SH-SY5Y (cell line): ENCODE data around the gene GRID2.

Experiments used
- GATA2 ChIP-seq: IDR thresholded peaks from 2 replicates; pipeline ENCODE4 v1.6.1; 2011; ENCODE audit warnings: mild to moderate bottlenecking, low read depth, low read length
- GATA3 ChIP-seq: IDR thresholded peaks from 2 replicates; pipeline ENCODE4 v1.6.1; 2011; ENCODE audit warnings: low read depth, mild to moderate bottlenecking, low read length, moderate library complexity

Gene GRID2

DNA sequence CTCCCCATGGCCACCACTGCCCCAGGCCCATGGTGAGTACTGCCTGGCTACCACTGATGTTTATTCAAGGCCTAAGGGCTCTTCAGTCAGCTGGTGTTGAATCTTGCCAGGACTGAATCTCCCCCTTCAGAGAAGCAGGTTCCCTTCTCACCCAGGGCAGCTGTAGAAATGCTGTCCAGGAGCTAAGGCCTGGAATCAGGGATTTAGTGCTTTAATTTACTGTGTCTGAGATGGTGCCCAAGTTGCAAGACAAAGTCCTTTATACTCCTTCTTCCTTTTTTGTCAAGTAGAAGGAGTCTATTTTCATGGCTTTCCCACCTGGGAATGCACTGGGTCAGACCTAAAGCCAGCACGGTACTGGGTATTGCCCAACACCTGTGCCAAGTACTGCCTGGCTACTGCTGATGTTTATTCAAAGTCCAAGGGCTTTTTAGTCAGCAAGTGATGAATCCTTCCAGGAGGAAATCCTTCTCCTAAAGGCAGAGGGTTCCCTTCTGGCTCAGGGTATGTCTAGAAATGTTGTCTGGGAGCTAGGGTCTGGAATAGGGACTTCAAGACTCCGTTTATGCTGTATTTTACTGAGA, 1407.2 kb downstream of the GRID2 start:
- TF ChIP-seq GATA2 (no peak), GATA3 (no peak)

DNA sequence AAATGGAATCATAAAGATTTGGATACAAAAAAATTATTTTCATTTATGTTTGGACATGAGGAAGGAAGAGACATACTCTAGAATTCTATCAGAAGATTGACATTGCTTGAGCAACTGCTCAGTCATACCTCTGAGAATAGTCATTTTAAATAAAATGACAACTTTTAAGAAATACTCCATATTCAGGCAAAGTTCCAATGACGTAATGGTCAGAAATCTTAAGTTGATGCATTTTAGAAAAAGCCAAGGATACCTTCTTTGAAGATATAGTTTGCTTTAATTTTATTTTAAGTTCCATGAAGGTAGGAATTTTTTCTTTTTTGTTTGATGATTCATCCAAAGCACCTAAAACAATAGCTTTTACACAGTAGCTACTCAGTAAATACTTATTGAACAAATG, 1414.5 kb downstream of the GRID2 start:
- TF ChIP-seq GATA2 (no peak), GATA3 (no peak)

- TF ChIP-seq GATA3 (no peak), GATA2 (no peak)
Measured at GRCh38 chr4:93719552-93719951, 1415.8 kb downstream of the GRID2 start.

DNA sequence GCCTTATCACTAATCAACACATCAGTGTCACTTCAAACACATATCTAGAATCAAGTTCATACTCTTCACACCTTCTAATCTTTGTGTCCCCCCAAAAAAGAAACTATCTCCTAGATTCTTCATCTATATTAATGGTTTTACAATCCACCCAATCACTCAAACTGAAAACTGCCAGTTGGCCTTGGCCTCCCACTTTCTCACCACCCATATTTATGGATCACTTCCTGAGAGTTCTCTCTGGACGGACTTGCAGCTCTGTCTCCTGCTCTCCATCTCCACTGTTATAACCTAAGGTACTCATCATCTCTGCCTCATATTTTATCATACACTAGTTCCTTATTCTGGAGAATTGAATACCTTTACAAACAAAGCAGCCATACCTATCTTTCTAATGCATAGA, 1418.7 kb downstream of the GRID2 start:
- TF ChIP-seq GATA2 (no peak), GATA3 (no peak)

- TF ChIP-seq GATA2 = no peak
- no peak for TF ChIP-seq GATA3
Measured at GRCh38 chr4:93730251-93730650, 1426.5 kb downstream of the GRID2 start.

GRCh38 chr4:93730760-93731159, 1427.0 kb downstream of the GRID2 start:
- TF ChIP-seq GATA2 = no peak
- TF ChIP-seq GATA3 = no peak

DNA sequence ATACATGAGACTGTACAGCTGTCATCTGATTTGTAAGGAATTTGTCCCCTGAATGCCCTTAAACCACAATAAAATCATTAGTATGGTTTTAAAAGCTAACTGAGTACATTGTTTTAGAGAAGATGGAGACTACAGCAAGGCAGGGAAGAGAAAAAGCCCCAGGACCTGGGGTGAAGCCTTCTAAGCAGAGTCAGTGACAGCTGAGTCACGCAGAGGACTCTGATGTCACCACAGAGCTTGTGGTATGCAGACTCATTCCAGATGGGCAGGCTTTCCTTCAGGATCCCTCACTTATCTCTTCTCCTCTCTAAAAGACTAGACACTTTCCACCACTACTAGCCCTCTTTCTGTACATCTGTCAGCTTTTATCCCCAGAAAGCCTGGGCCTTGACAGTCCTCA, 1427.7 kb downstream of the GRID2 start:
- no peak for TF ChIP-seq GATA3
- no peak for TF ChIP-seq GATA2

DNA sequence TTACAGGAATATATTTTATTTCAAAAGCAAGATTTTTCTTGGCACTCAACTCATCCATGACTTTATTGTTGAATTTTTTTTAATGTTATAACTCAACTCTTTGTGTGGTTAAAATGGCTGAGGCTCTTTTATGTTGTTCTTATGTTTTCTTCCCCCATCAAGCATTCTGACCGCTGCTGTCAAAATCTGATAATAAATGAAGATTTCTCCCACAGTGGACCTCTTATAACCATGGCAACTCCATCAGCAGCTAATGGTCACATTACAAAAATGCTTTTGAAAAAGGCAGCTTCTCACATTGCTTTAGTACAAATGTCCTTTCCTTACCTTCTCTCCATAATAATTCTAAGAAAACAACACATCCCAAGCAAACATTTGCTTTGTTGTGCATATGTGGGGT, 1428.7 kb downstream of the GRID2 start:
- TF ChIP-seq GATA3 (no peak), GATA2 (no peak)

DNA sequence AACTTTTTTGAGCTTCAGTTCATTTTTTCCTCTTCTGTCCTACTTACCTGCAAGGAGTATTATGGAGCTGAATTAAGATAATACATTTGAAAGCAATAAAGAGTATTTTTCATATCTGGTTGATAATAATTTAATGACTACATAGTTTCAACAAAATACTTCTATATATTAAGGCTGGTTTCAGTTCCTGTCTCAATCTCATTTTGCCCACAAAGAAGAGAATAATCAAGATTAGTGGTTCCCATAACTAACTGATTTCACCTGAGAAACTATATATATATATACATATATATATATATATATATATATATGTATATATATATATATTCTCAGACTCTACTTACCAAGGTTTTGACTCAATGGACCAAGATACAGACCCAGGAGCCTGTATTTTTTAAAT, 1437.1 kb downstream of the GRID2 start:
- no peak for TF ChIP-seq GATA3
- TF ChIP-seq GATA2 = no peak

- TF ChIP-seq GATA3 (no peak), GATA2 (no peak)
Measured at GRCh38 chr4:93743022-93743421, 1439.3 kb downstream of the GRID2 start.

GRCh38 chr4:93743635-93744034, 1439.9 kb downstream of the GRID2 start:
- TF ChIP-seq GATA3 (no peak), GATA2 (no peak)

DNA sequence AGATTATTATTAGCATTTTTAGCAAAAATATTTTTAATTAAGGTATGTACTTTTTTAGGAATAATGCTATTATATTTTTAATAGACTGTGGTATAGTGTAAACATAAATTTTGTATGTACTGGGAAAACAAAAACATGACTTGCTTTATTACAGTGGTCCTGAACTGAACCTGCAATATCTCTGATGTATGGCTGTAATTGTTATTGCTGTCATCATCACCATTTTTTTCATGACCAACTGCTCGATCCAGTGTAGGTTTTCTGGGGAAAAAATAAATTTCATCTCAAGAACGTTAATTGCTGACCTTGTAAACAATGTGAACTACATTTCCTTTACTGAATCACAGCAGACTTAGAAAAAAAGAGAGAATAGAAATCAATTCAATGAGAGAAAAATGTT, 1441.2 kb downstream of the GRID2 start:
- TF ChIP-seq GATA3 = no peak

DNA sequence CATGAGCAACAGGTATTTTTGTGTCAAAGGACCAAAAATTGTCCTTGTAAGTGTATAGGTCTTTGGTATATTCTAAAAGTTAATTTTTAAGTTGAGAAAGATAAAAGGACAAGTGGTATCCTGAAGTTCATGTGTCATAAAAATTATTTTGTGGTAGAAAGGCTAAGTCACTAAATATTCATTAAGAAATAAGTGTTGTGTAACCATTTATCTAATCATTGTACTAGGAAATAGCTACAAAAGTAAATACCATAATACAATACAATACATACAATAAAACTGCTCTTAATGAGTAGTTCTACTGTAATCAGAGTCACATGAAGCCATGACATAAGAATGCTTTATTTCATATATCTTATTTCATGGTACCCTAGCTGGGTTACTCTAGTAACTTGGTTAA, 1442.3 kb downstream of the GRID2 start:
- no peak for TF ChIP-seq GATA2

DNA sequence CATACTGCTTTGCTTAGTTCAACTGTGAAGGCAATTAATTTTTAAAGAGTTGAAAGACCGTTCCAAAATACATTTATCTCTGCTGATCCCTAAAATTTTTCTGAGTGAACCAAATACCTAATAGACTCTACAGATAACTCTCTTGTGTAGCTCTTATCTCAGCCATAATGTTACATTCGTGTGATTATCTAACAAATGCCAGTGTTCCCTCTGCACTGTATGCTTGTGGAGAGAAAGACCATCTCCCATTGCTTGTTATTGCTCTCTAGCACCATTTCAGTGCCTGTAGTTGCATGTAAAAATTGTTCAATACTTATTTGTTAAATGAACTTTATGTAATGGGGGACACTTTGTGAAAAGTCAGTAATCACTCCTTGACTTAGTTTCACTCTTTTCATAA, 1443.5 kb downstream of the GRID2 start:
- TF ChIP-seq GATA3 (no peak), GATA2 (no peak)

GRCh38 chr4:93748373-93749291, 1444.9 kb downstream of the GRID2 start:
- TF ChIP-seq GATA2 (no peak), GATA3 (no peak)

- no peak for TF ChIP-seq GATA2
Measured at GRCh38 chr4:93749292-93749761, 1445.6 kb downstream of the GRID2 start.

DNA sequence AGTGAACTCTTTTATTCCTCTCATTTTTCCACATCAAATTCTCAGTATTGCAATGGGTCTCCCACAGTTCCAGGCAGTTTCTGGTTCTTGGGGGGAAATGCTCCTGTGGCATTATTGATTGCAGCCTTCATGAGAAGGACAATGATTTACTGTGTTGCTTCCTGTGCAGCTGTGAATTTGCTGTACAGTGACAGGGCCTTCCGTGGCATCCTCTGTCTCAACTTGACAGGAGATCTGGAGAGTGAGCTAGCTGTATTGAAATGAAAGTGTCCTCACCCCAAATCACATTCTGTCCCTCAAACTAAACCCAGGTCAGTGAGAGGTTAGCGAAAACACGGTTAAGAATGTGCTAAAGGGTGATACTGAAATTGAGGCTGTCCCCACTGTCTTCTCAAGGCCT, 1447.6 kb downstream of the GRID2 start:
- TF ChIP-seq GATA2 = no peak
- no peak for TF ChIP-seq GATA3

DNA sequence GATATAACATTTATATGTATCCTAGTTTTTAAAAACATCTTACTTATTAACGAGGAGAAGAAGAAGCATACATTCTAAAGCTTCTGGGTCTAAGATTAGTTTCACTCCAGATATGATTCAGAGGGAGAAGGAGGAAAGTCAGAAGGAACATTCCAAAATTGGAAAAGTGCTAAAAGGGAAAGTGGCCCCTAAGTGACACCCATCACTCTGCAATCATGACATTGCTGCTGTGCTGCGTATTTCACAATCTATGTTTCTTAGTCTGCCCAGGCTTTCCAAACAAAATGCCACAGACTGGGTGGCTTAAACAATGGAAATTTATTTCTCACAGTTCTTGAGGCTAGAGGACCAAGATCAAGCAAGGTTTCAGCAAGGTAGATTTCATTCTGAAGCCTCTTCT, 1452.3 kb downstream of the GRID2 start:
- no peak for TF ChIP-seq GATA2
- TF ChIP-seq GATA3 = no peak
